A673 (cell line): ENCODE measurements around the gene RAPGEFL1. TPM values are rescaled to one million over a fixed set of nuclear protein-coding genes. Genes with fewer than 3 reads are reported as not detected.

Experiments
- BruUV-seq: library from RNA; stranded (reverse); fragments of 400-500 nt; replicated peaks from 2 replicates; lab custom pipeline; 2021; lab: Mats Ljungman, UMichigan
- CTCF ChIA-PET: fragments of 300-600 bp; sonication (Branson Sonifier 250); formaldehyde crosslinking; loops from one replicate; lab custom pipeline; 2022; ENCODE audit warnings: antibody characterized with exemption; lab: Charles Lee
- POLR2A ChIA-PET: fragments of 300-600 bp; sonication (Branson Sonifier 250); formaldehyde crosslinking; loops from one replicate; lab custom pipeline; 2022; ENCODE audit warnings: antibody characterized with exemption; ENCODE audit not compliant: low non-redundant PET; lab: Charles Lee
- DNase-seq: peaks from one replicate; pipeline ENCODE4 v3.0.0-alpha.2; 2015; ENCODE audit warnings: low spot score
- H3K27ac ChIP-seq: fragments of 200-600 bp; sonication (generic); 2 replicates; pipeline ENCODE4 v1.5.1; 2016; ENCODE audit warnings: mixed run types, low read depth, mild to moderate bottlenecking, mixed read lengths, antibody characterized with exemption, low read length; ENCODE audit not compliant: poor library complexity, severe bottlenecking
- H3K27me3 ChIP-seq: fragments of 200-600 bp; sonication (generic); replicated peaks from 2 replicates; pipeline ENCODE4 v1.6.1; 2017; ENCODE audit warnings: mixed run types, low read depth, mild to moderate bottlenecking, mixed read lengths, antibody characterized with exemption, low read length; ENCODE audit not compliant: insufficient read depth, poor library complexity
- H3K36me3 ChIP-seq: fragments of 200-600 bp; sonication (generic); 2 replicates; pipeline ENCODE4 v1.6.1; 2016; ENCODE audit warnings: mixed run types, mild to moderate bottlenecking, mixed read lengths, antibody characterized with exemption, low read length; ENCODE audit not compliant: insufficient read depth, poor library complexity, severe bottlenecking
- H3K4me1 ChIP-seq: fragments of 200-600 bp; sonication (generic); 2 replicates; pipeline ENCODE4 v1.6.1; 2017; ENCODE audit warnings: mixed run types, mild to moderate bottlenecking, mixed read lengths, antibody characterized with exemption, low read length; ENCODE audit not compliant: insufficient read depth, poor library complexity, severe bottlenecking
- H3K4me3 ChIP-seq: fragments of 200-600 bp; sonication (generic); 2 replicates; pipeline ENCODE4 v1.5.1; 2016; ENCODE audit warnings: low read depth, mixed run types, mild to moderate bottlenecking, mixed read lengths, low read length; ENCODE audit not compliant: poor library complexity, severe bottlenecking
- H3K9me3 ChIP-seq: fragments of 200-600 bp; sonication (generic); 2 replicates; pipeline ENCODE4 v1.6.1; 2016; ENCODE audit warnings: mixed run types, low read depth, mild to moderate bottlenecking, mixed read lengths, antibody characterized with exemption, low read length; ENCODE audit not compliant: poor library complexity, severe bottlenecking
- CTCF ChIP-seq: fragments of 300-800, 200-600 bp; sonication (generic); conservative IDR thresholded peaks from 2 replicates; pipeline ENCODE4 v1.5.1; 2017; ENCODE audit warnings: low read depth, mild to moderate bottlenecking, antibody characterized with exemption, low read length, moderate library complexity, mixed read lengths
- EZH2 ChIP-seq: fragments of 200-600 bp; sonication (generic); IDR thresholded peaks from 2 replicates; pipeline ENCODE4 v1.6.1; 2017; ENCODE audit warnings: borderline replicate concordance, low read depth, mild to moderate bottlenecking, mixed read lengths, antibody characterized with exemption, low read length; ENCODE audit not compliant: poor library complexity, severe bottlenecking
- intact Hi-C: fragments of 100-400 bp; cut with micrococcal nuclease; formaldehyde crosslinking; loops from one replicate; pipeline ENCODE4 v1.10.0; 2022; ENCODE audit not compliant: unreplicated experiment
- total RNA-seq: library from RNA; stranded (reverse); gene quantifications from 2 replicates; pipeline ENCODE4 v1.2.3, GENCODE V29; 2021

Gene RAPGEFL1
- total RNA-seq, 1 experiment from 2014 or later, result 11.9 TPM

- POLR2A ChIA-PET, result no interaction called here
- no TSS peak for BruUV-seq
- Histone ChIP-seq H3K36me3 (no peaks in the 10 kb centered on the region), H3K4me3 (no peak overlapping the region), H3K4me1 (no peaks in the 10 kb centered on the region), H3K27me3 (no peaks in the 10 kb centered on the region), H3K9me3 (no peaks in the 10 kb centered on the region), H3K27ac (no peak overlapping the region)
- intact Hi-C loops, result no loop called here
- CTCF ChIA-PET, result interaction anchor here (0.6 kb wide), 1 partner anchor 113 kb away, joined by 3 read pairs; no protein-coding TSS in a partner anchor
- no peak for DNase-seq
- TF ChIP-seq EZH2, result no peak
- no peak for TF ChIP-seq CTCF
These were observed 11.4 kb downstream of the RAPGEFL1 start for GRCh38 chr17:40188694-40189093.

- no TSS peak for BruUV-seq
- Histone ChIP-seq H3K4me3 (no peak overlapping the region), H3K9me3 (no peaks in the 10 kb centered on the region), H3K27ac (no peak overlapping the region), H3K27me3 (no peaks in the 10 kb centered on the region), H3K36me3 (no peaks in the 10 kb centered on the region), H3K4me1 (no peaks in the 10 kb centered on the region)
- ChIA-PET POLR2A (no interaction called here), CTCF (interaction anchor here (0.7 kb wide), 1 partner anchor 8 kb away, joined by 6 read pairs; no protein-coding TSS in a partner anchor)
- TF ChIP-seq EZH2 (no peak), CTCF (peak; percentile 29)
- DNase-seq, result no peak
- intact Hi-C loops, result no loop called here
These were observed 13.1 kb downstream of the RAPGEFL1 start for GRCh38 chr17:40190197-40191021.

GRCh38 chr17:40191237-40192208 is 14.3 kb downstream of the RAPGEFL1 start:
- intact Hi-C loops, result no loop called here
- Histone ChIP-seq H3K27ac (no peak overlapping the region), H3K36me3 (no peaks in the 10 kb centered on the region), H3K27me3 (no peaks in the 10 kb centered on the region), H3K9me3 (no peaks in the 10 kb centered on the region), H3K4me3 (peak overlapping the region; percentile 37), H3K4me1 (no peaks in the 10 kb centered on the region)
- ChIA-PET POLR2A (no interaction called here), CTCF (interaction anchor here (0.7 to 1.2 kb wide), 3 partner anchors 9 to 78 kb away, joined by 4 to 6 read pairs (median 5); no protein-coding TSS in a partner anchor)
- no TSS peak for BruUV-seq
- DNase-seq, result peak; percentile 43
- TF ChIP-seq EZH2, result no peak
- TF ChIP-seq CTCF, result peak; percentile 59
